Tibial artery (tissue), 4 donors: ENCODE results near the gene LZTR1.

Experiments used
- DNase-seq, 2 donors: peaks; one replicate each; pipeline ENCODE4 v3.0.0-alpha.2; 2019
- H3K27ac ChIP-seq, 2 donors: fragments of 200-600 bp; sonication (generic) in 1 of 2; 1 replicate in 1 of 2; 2 replicates in 1 of 2; pipeline ENCODE4 v1.5.1; 2018 to 2019; ENCODE audit warnings: mild to moderate bottlenecking in 1 of 2
- H3K27me3 ChIP-seq, 2 donors: fragments of 200-600 bp; sonication (generic) in 1 of 2; one replicate each; pipeline versions ENCODE4 v1.5.1 to v1.6.0; 2016 to 2019
- H3K36me3 ChIP-seq, 3 donors: fragments of 200-600 bp; sonication (generic) in 2 of 3; one replicate each; pipeline ENCODE4 v1.5.1; 2016 to 2019; ENCODE audit warnings: mild to moderate bottlenecking in 2 of 3
- H3K4me1 ChIP-seq, 4 donors: fragments of 200-600 bp; sonication (generic) in 2 of 4; 1 replicate in 3 of 4; 2 replicates in 1 of 4; pipeline ENCODE4 v1.5.1; 2016 to 2019
- H3K4me3 ChIP-seq, 2 donors: fragments of 200-600 bp; sonication (generic) in 1 of 2; 1 replicate in 1 of 2; 2 replicates in 1 of 2; pipeline ENCODE4 v1.5.1; 2018 to 2019; ENCODE audit warnings: mild to moderate bottlenecking in 2 of 2
- H3K9me3 ChIP-seq, 3 donors: fragments of 200-600 bp; sonication (generic) in 1 of 3; one replicate each; pipeline ENCODE4 v1.5.1; 2016 to 2019
- CTCF ChIP-seq, 2 experiments: fragments of 200-600 bp in 1 of 2; fragments of 450-650 bp in 1 of 2; IDR thresholded peaks; one replicate each; pipeline ENCODE4 v1.5.1; 2017 to 2019; ENCODE audit warnings: antibody characterized with exemption in 2 of 2, mild to moderate bottlenecking in 1 of 2, moderate library complexity in 1 of 2
- intact Hi-C: fragments of 100-400 bp; cut with DNase I; formaldehyde crosslinking; loops from one replicate; pipeline ENCODE4 v1.15.0; 2023; ENCODE audit warnings: low total_unique reads

Gene LZTR1

GRCh38 chr22:20983081-20983771 lies 1.1 kb downstream of the LZTR1 start:
- Histone ChIP-seq H3K4me3 (peak overlapping the region; percentile 79 to 82), H3K36me3 (peaks cover 9 to 42% (median 23%) of the 10 kb centered on the region in 3 donors), H3K27ac (peak overlapping the region; percentile 85 to 87), H3K4me1 (peaks cover 0 to 41% (median 23%) of the 10 kb centered on the region in 4 donors), H3K27me3 (peaks cover 0 to 11% of the 10 kb centered on the region in 2 donors), H3K9me3 (peaks cover 0 to 9% (median 0%) of the 10 kb centered on the region in 3 donors)
- DNase-seq, result no peak
- intact Hi-C loops, result no loop called here
- no peak for TF ChIP-seq CTCF (IDR thresholded peaks at IDR 0.05)

- H3K27me3 ChIP-seq, result no peaks in the 10 kb centered on the region
- peaks cover 9 to 64% (median 29%) of the 10 kb centered on the region in 3 donors for H3K36me3 ChIP-seq
- no peak for TF ChIP-seq CTCF (IDR thresholded peaks at IDR 0.05)
- peaks cover 0 to 30% (median 18%) of the 10 kb centered on the region in 4 donors for H3K4me1 ChIP-seq
- H3K27ac ChIP-seq, result no peak overlapping the region
- no peak for DNase-seq
- intact Hi-C loops, result no loop called here
- H3K4me3 ChIP-seq, result no peak overlapping the region
- no peaks in the 10 kb centered on the region for H3K9me3 ChIP-seq
Observed at GRCh38 chr22:20985720-20986119, 3.6 kb downstream of the LZTR1 start.

GRCh38 chr22:20986365-20986764 lies 4.3 kb downstream of the LZTR1 start:
- Histone ChIP-seq H3K36me3 (peaks cover 9 to 70% (median 34%) of the 10 kb centered on the region in 3 donors), H3K9me3 (no peaks in the 10 kb centered on the region), H3K27me3 (no peaks in the 10 kb centered on the region), H3K4me1 (peaks cover 0 to 23% (median 11%) of the 10 kb centered on the region in 4 donors), H3K27ac (no peak overlapping the region), H3K4me3 (no peak overlapping the region)
- TF ChIP-seq CTCF (IDR thresholded peaks at IDR 0.05), result no peak
- no peak for DNase-seq
- intact Hi-C loops, result no loop called here

GRCh38 chr22:20987375-20987774 lies 5.3 kb downstream of the LZTR1 start:
- Histone ChIP-seq H3K4me3 (no peak overlapping the region), H3K9me3 (no peaks in the 10 kb centered on the region), H3K4me1 (peaks cover 0 to 19% (median 9%) of the 10 kb centered on the region in 4 donors), H3K36me3 (peaks cover 17 to 80% (median 45%) of the 10 kb centered on the region in 3 donors), H3K27me3 (no peaks in the 10 kb centered on the region), H3K27ac (no peak overlapping the region)
- intact Hi-C loops, result no loop called here
- no peak for DNase-seq
- no peak for TF ChIP-seq CTCF (IDR thresholded peaks at IDR 0.05)

- no peaks in the 10 kb centered on the region for H3K27me3 ChIP-seq
- peaks cover 0 to 6% (median under 1%) of the 10 kb centered on the region in 4 donors for H3K4me1 ChIP-seq
- no peak overlapping the region for H3K27ac ChIP-seq
- no peak for TF ChIP-seq CTCF (IDR thresholded peaks at IDR 0.05)
- H3K36me3 ChIP-seq, result peaks cover 25 to 90% (median 58%) of the 10 kb centered on the region in 3 donors
- no peak overlapping the region for H3K4me3 ChIP-seq
- DNase-seq, result no peak
- intact Hi-C loops, result no loop called here
- no peaks in the 10 kb centered on the region for H3K9me3 ChIP-seq
Observed at GRCh38 chr22:20988573-20989322, 6.7 kb downstream of the LZTR1 start.
